B cell (primary cell): Measurements from ENCODE around the gene SLC24A1. TPM values are rescaled to one million over a fixed set of nuclear protein-coding genes. Genes with fewer than 3 reads are reported as not detected.

Experiments
- ATAC-seq: fragments of 200-7000 bp; cut with Tn5 transposase; one replicate; pipeline ENCODE4 v1.10.0; 2021; ENCODE audit warnings: low read depth, mild to moderate bottlenecking, moderate number of reproducible peaks, moderate library complexity
- CTCF ChIA-PET: fragments of 350-600 bp; sonication (Branson Sonifier 250); formaldehyde crosslinking; loops from one replicate; lab custom pipeline; 2021; ENCODE audit warnings: antibody characterized with exemption, inconsistent platforms; lab: Charles Lee
- POLR2A ChIA-PET: fragments of 350-600 bp; sonication (Branson Sonifier 250); formaldehyde crosslinking; loops from one replicate; lab custom pipeline; 2021; ENCODE audit warnings: antibody characterized with exemption; lab: Charles Lee
- DNase-seq: peaks from one replicate; pipeline ENCODE4 v3.0.0; 2013
- H2AFZ ChIP-seq: 2 replicates; pipeline ENCODE4 v1.6.1; 2012; ENCODE audit warnings: mild to moderate bottlenecking, low read depth, low read length; ENCODE audit not compliant: insufficient read depth, poor library complexity, severe bottlenecking
- H3K27ac ChIP-seq, 2 donors: 1 replicate in 1 of 2; 2 replicates in 1 of 2; pipeline ENCODE4 v1.5.1; 2012 to 2013; ENCODE audit warnings: low read length in 2 of 2, mild to moderate bottlenecking in 2 of 2, moderate library complexity in 1 of 2
- H3K27me3 ChIP-seq, 4 experiments: fragments of 200-600 bp in 1 of 4; sonication (generic) in 1 of 4; replicated peaks in 1 of 4; 1 replicate in 2 of 4; 2 replicates in 2 of 4; pipeline versions ENCODE4 v1.6.1 to v1.7.0; 2013 to 2016; ENCODE audit warnings: low read length in 3 of 4, mild to moderate bottlenecking in 2 of 4, mixed read lengths in 1 of 4, moderate library complexity in 1 of 4; ENCODE audit not compliant: insufficient read depth in 4 of 4, control insufficient read depth in 3 of 4; ENCODE audit errors: control extremely low read depth in 1 of 4
- H3K36me3 ChIP-seq, 2 experiments: replicated peaks in 1 of 2; 1 replicate in 1 of 2; 2 replicates in 1 of 2; pipeline versions ENCODE4 v1.6.1 to v1.7.1; 2013; ENCODE audit warnings: low read length in 1 of 2; ENCODE audit not compliant: insufficient read depth in 2 of 2, control insufficient read depth in 1 of 2; ENCODE audit errors: control extremely low read depth in 1 of 2, extremely low read depth in 1 of 2
- H3K4me1 ChIP-seq, 2 donors: fragments of 200-600 bp in 1 of 2; sonication (generic) in 1 of 2; 1 replicate in 1 of 2; 2 replicates in 1 of 2; pipeline versions ENCODE4 v1.5.1 to v1.6.1; 2013 to 2017; ENCODE audit warnings: low read length in 2 of 2; ENCODE audit not compliant: control insufficient read depth in 2 of 2, insufficient read depth in 2 of 2
- H3K4me2 ChIP-seq: replicated peaks from 2 replicates; pipeline ENCODE3; 2012; ENCODE audit warnings: mild to moderate bottlenecking, low read depth, low read length; ENCODE audit not compliant: poor library complexity, severe bottlenecking
- H3K4me3 ChIP-seq, 5 experiments: fragments of 200-600 bp in 1 of 5; sonication (generic) in 1 of 5; 1 replicate in 3 of 5; 2 replicates in 2 of 5; pipeline versions ENCODE4 v1.5.1 to v1.7.0; 2011 to 2016; ENCODE audit warnings: low read length in 4 of 5, mild to moderate bottlenecking in 4 of 5, low read depth in 2 of 5, control low read depth in 1 of 5, moderate library complexity in 1 of 5; ENCODE audit not compliant: insufficient read depth in 1 of 5; ENCODE audit errors: control extremely low read depth in 1 of 5, extremely low read depth in 1 of 5
- H3K79me2 ChIP-seq: fragments of 200-600 bp; sonication (generic); one replicate; pipeline ENCODE4 v1.6.0; 2016; ENCODE audit warnings: low read length; ENCODE audit not compliant: control insufficient read depth, insufficient read depth
- H3K9ac ChIP-seq: fragments of 200-600 bp; sonication (generic); 2 replicates; pipeline ENCODE4 v1.6.1; 2017; ENCODE audit warnings: mild to moderate bottlenecking, low read length, moderate library complexity
- H3K9me3 ChIP-seq, 3 donors: one replicate each; pipeline versions ENCODE4 v1.6.1 to v1.7.1; 2013; ENCODE audit warnings: low read length in 2 of 3; ENCODE audit not compliant: control insufficient read depth in 2 of 3, insufficient read depth in 1 of 3; ENCODE audit errors: control extremely low read depth in 1 of 3
- H4K20me1 ChIP-seq: 2 replicates; pipeline ENCODE4 v1.6.0; 2012; ENCODE audit warnings: mild to moderate bottlenecking, low read length; ENCODE audit not compliant: insufficient read depth, control insufficient read depth, poor library complexity, severe bottlenecking
- H3K27ac Mint-ChIP-seq: one replicate; pipeline ENCODE4 v1.8.0; 2021; ENCODE audit warnings: mixed read lengths
- H3K27me3 Mint-ChIP-seq: one replicate; pipeline ENCODE4 v1.8.0; 2021; ENCODE audit warnings: mixed read lengths
- H3K4me1 Mint-ChIP-seq: one replicate; pipeline ENCODE4 v1.8.0; 2021; ENCODE audit warnings: mixed read lengths
- H3K4me3 Mint-ChIP-seq: one replicate; pipeline ENCODE4 v1.8.0; 2021; ENCODE audit warnings: mixed read lengths
- H3K9me3 Mint-ChIP-seq: one replicate; pipeline ENCODE4 v1.8.0; 2022; ENCODE audit warnings: mixed read lengths; ENCODE audit not compliant: insufficient read depth
- EZH2 ChIP-seq: IDR thresholded peaks from 2 replicates; pipeline ENCODE4 v1.6.1; 2012; ENCODE audit warnings: borderline replicate concordance, low read depth, mild to moderate bottlenecking, moderate library complexity, low read length; ENCODE audit not compliant: insufficient read depth, poor library complexity, severe bottlenecking
- WGBS: methylation state at CpG from one replicate; pipeline ENCODE4 v1.1.5; 2013; ENCODE audit warnings: missing lambda C conversion rate; ENCODE audit not compliant: insufficient coverage; 5-methylcytosine and 5-hydroxymethylcytosine counted together
- intact Hi-C: fragments of 100-400 bp; cut with micrococcal nuclease; formaldehyde crosslinking; loops from one replicate; pipeline ENCODE4 v1.10.0; 2022
- polyA plus RNA-seq: library from polyadenylated mRNA; depleted of rRNA; stranded (reverse); fragments of >200 nt; gene quantifications from 2 replicates; pipeline ENCODE4 v1.2.3, GENCODE V29; 2012
- total RNA-seq, 2 donors: library from RNA; stranded (reverse); fragments of 120-200 nt in 1 of 2; gene quantifications; 1 replicate in 1 of 2; 2 replicates in 1 of 2; pipeline versions ENCODE4 v1.2.3 to v1.2.4, GENCODE V29; 2013 to 2022
- TF ChIP-seq, protein P1 (sequence below): fragments of 200-600 bp; IDR thresholded peaks from one replicate; pipeline ENCODE4 v1.8.0; 2022; ENCODE audit warnings: antibody characterized with exemption, mild to moderate bottlenecking

Gene SLC24A1
- total and polyA plus RNA-seq, 2 donors (not counting 1 experiment from before 2014, with no cell fraction given), result 1.7 to 6.7 TPM

- peak overlapping the region; percentile 31 for H3K4me2 ChIP-seq
- H3K27ac Mint-ChIP-seq, result peak overlapping the region; percentile 8
- H3K4me3 ChIP-seq, result no peak overlapping the region
These were observed 16.9 kb downstream of the SLC24A1 start for GRCh38 chr15:65638681-65639089.

GRCh38 chr15:65639509-65639908, 17.8 kb downstream of the SLC24A1 start:
- Mint-ChIP-seq H3K27me3 (no peaks in the 10 kb centered on the region), H3K4me1 (peaks cover 10% of the 10 kb centered on the region), H3K27ac (no peak overlapping the region), H3K4me3 (no peak overlapping the region), H3K9me3 (no peaks in the 10 kb centered on the region)
- no peak for TF ChIP-seq EZH2
- TF ChIP-seq, protein P1, sequence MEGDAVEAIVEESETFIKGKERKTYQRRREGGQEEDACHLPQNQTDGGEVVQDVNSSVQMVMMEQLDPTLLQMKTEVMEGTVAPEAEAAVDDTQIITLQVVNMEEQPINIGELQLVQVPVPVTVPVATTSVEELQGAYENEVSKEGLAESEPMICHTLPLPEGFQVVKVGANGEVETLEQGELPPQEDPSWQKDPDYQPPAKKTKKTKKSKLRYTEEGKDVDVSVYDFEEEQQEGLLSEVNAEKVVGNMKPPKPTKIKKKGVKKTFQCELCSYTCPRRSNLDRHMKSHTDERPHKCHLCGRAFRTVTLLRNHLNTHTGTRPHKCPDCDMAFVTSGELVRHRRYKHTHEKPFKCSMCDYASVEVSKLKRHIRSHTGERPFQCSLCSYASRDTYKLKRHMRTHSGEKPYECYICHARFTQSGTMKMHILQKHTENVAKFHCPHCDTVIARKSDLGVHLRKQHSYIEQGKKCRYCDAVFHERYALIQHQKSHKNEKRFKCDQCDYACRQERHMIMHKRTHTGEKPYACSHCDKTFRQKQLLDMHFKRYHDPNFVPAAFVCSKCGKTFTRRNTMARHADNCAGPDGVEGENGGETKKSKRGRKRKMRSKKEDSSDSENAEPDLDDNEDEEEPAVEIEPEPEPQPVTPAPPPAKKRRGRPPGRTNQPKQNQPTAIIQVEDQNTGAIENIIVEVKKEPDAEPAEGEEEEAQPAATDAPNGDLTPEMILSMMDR, result no peak
- Histone ChIP-seq H4K20me1 (no peaks in the 10 kb centered on the region), H3K27ac (no peak overlapping the region), H3K9ac (no peak overlapping the region), H3K4me1 (peaks cover 0 to 10% of the 10 kb centered on the region in 2 donors), H3K9me3 (no peaks in the 10 kb centered on the region), H3K4me3 (no peak overlapping the region), H3K27me3 (no peaks in the 10 kb centered on the region), H3K79me2 (no peaks in the 10 kb centered on the region), H3K4me2 (no peak overlapping the region), H3K36me3 (no peaks in the 10 kb centered on the region), H2AFZ (no peak overlapping the region)
- WGBS, result 93% methylated on average over 5 of the region's 6 CpGs
- ATAC-seq (no peak), DNase-seq (no peak)
- intact Hi-C loops, result loop anchor here (2.0 kb wide), 1 partner anchor 647 kb away; no protein-coding TSS in a partner anchor
- CTCF ChIA-PET, result interaction anchor here (1.1 to 5.5 kb wide), 18 partner anchors 10 to 649 kb away, joined by 3 to 42 read pairs (median 4); partner anchors contain the start of genes INTS14 and RAB11A
- POLR2A ChIA-PET, result interaction anchor here (0.6 kb wide), 2 partner anchors 128 to 199 kb away, joined by 3 to 4 read pairs; no protein-coding TSS in a partner anchor

More at GRCh38 chr15:65638681-65639089, 16.9 kb downstream of the SLC24A1 start:
- Histone ChIP-seq H3K36me3 (no peaks in the 10 kb centered on the region), H3K9ac (no peak overlapping the region), H2AFZ (no peak overlapping the region), H4K20me1 (no peaks in the 10 kb centered on the region), H3K9me3 (no peaks in the 10 kb centered on the region), H3K27me3 (no peaks in the 10 kb centered on the region), H3K79me2 (no peaks in the 10 kb centered on the region), H3K4me1 (peaks cover 0 to 10% of the 10 kb centered on the region in 2 donors), H3K27ac (no peak overlapping the region)
- TF ChIP-seq, protein P1, result peak; percentile 86
- no peak for TF ChIP-seq EZH2
- ChIA-PET POLR2A (no interaction called here), CTCF (interaction anchor here (0.7 to 5.5 kb wide), 30 partner anchors 9 to 649 kb away, joined by 3 to 42 read pairs (median 3); partner anchors contain the start of genes INTS14 and RAB11A)
- H3K27me3 Mint-ChIP-seq, result no peaks in the 10 kb centered on the region
- peak overlapping the region; percentile 0 for H3K4me3 Mint-ChIP-seq
- ATAC-seq, result peak; percentile 81
- peak; percentile 81 for DNase-seq
- peaks cover 10% of the 10 kb centered on the region for H3K4me1 Mint-ChIP-seq
- intact Hi-C loops, result loop anchor here (1.0 to 2.0 kb wide), 2 partner anchors 219 to 648 kb away; no protein-coding TSS in a partner anchor
- WGBS, result no CpG with 5 or more reads among the region's 3 CpGs
- no peaks in the 10 kb centered on the region for H3K9me3 Mint-ChIP-seq
